HG03457 (cell line): Measurements from ENCODE around the gene HDHD3.
"Not testable (repeated sequence)": the region's sequence is repeated elsewhere in the genome, so short reads cannot be mapped to it uniquely, and the experiment has no call there.

Source experiments
- ATAC-seq: cut with Tn5 transposase; IDR thresholded peaks from one replicate; pipeline ENCODE4 v1.9.1; 2021; ENCODE audit warnings: moderate number of reproducible peaks; ENCODE audit not compliant: unreplicated experiment

Gene HDHD3, protein sequence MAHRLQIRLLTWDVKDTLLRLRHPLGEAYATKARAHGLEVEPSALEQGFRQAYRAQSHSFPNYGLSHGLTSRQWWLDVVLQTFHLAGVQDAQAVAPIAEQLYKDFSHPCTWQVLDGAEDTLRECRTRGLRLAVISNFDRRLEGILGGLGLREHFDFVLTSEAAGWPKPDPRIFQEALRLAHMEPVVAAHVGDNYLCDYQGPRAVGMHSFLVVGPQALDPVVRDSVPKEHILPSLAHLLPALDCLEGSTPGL

DNA sequence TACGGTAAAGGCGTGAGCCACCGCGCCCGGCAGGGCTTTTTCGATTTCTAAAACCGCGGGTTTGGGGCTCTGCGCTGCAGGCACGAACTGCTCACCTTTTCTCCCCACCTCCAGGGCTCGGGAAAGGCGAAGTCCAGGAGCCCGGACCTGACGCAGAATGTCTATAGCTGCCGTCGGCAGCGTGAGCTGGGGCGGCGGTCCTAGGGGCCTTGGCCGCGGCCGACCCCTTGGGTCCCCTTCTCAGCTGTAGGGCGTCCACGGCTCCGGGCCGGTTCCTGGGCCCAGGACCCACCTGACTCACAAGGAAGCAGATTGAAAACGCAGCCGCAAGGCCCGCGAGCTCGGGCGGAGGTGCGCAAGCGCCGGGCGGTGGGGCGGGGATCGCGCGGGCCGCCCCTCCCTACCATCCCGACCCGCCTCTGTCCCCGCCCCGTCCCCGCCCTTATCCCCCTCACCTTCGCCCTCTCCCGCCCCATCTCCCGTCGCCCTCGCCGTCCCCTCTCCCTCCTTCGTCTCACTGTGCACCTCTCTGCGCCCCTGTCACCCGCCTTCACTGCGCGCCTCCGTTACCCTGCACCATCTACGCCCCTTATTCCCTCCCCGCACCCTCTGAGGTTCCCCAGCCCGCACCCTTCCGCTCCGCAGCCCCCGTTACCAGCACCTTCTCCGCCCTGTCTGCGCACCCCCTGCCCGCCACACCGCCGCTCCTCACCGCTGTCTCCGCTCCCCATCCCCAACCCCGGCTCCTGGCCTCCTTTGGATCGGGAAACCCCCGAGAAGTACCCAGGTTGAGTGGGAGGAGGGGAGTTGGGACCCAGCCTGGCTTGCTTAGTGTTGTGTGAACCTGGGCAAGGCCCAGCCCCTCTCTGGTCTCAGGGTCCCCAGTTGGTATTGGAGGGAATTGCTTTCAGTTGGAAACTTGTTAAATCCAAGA lies at the start of gene HDHD3:
HDHD3 (minus strand) TSS at position 353 of the 934 bp plus-strand sequence. CDS start 2,632 bp downstream, outside the sequence.
- peak; percentile 58 for ATAC-seq

DNA sequence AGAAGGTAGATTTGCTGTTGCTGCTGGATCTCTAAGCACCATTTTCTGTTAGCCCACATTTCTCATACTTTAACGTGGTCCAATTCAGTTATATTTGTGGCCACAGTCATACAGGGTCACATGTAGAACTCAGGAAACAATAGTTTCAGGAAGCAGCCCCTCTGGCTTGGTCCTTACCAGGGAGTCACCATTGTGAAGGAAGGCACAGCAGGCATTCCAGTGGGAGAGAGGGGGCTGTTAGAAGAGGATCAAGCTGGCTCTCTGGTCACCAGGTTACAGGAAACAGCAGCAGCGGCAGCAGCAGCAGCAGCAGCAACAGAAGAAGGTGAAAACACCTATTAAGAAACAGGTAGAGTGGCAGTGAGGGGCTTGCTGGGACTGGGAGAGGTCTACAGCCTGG lies 48.3 kb upstream of the HDHD3 start:
- no peak for ATAC-seq

DNA sequence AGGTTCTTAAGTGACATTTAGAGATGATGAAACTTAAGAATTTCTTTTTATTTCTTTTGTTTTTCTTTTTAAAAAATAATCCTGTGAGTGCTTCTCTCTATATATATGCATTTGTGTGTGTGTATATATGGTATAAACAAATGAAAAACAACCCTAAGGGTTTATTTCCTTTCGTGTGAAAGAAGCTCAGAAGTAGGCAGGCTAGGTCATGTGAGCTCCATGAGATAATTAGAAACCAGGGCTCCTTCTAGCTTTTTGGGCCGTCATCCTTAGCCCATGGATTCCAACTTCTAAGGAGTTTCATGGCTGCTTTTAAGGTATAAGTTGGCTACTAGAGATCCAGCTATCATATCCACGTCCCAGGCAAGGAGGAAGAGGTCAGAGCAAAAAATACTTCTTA lies 44.9 kb upstream of the HDHD3 start:
- ATAC-seq: no peak

DNA sequence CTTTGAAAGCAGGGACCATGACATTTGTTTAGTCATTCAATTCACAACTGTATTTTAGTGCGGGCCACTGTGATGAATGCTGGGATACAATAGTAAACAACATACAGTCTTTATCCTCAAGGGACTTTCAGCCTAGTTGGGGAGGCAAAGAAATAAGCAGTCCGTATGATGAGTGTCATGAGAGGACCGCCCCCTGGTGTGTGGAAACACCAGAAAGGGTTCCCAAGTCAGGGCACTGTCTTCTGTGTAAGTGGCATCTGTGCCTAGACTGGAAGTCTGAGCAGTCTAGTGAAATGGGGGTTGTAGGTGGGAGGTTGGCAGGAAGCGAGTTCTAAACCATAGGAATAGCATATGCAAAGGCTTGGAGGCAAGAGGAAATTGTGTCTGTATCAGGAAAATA lies 40.6 kb upstream of the HDHD3 start:
- no peak for ATAC-seq

DNA sequence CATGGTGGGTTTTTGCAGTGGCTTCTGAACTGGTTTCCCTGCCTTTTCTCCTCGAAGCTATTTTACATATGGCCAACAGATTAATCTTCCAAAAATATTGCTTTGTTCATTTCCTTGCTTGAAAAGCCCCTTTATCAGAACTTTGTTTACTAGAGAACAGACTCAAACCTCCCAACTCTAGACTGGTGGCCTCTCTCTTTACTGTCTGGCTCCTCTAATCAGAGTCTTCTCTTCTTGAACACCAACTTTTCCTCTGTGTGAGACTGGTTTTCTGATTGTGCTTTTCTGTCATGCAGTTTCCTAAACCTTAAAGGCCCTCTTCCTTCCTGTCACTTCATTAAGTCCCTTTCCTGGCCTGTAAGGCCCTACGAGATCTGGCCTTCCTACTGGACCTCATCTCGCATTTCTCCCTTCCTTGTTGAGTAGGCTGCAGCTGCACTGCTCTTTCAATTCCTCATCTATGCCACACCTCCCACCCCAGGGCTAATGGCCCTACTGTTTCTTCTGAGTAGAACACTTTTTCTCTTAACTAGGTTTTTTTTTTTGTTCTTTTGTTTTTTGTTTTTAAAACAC lies 39.4 kb upstream of the HDHD3 start:
- ATAC-seq: no peak

DNA sequence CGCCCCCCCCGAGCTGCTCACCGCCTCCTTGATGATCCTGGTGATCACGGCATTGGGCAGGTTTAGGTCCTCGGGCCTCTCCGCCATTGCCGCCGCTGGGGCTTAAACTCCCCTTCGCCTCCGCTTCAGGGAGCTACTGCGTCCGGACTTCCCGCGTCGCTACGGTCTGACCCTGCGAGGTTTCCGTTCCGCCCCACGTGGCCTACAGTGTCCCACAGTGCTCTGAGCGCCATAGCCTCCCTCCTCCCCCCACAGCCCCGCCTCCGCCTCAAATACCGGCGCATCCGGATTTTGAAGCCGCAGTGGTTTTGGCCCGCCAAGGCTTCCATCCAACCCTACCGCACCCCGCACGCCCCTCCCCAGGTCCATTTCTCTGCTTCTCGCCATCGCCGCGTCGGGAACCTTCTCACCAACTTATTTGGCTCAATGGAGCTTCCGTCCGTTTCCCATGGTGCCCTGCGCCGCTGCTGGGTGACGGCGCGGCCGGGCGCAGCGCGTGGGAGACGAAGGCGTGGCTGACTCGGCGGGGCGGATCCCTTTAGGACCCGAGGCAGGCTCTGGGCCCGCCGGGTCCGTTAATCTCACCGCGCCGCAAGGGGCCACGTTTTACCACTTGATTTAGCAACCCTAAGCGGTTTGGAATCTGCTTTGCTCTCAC lies 33.5 kb upstream of the HDHD3 start, which contains the start of the genes C9orf43 and POLE3:
C9orf43 (plus strand) TSS at position 541 of the 658 bp plus-strand sequence. CDS start 2,747 bp downstream, outside the sequence.
POLE3 (minus strand) TSS at position 469 of the 658 bp plus-strand sequence; CDS start at position 87, 382 bp downstream.
- ATAC-seq: peak; percentile 89

DNA sequence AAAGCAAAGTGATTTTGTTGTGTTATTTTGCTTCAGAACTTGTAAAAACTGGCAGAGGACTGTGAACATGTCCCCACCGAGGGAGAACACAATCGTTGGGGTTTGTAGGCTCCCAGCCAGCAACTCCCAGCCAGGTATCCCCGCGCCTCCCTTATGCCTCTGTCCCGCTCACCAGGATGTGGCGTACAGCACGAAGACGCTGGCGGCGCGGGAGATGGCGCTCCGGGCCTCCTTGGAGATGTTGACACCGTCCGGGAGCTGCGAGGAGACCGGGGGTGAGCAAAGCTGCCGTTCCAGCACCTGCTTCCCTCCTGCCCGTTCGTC lies 33.1 kb upstream of the HDHD3 start:
- ATAC-seq: no peak

DNA sequence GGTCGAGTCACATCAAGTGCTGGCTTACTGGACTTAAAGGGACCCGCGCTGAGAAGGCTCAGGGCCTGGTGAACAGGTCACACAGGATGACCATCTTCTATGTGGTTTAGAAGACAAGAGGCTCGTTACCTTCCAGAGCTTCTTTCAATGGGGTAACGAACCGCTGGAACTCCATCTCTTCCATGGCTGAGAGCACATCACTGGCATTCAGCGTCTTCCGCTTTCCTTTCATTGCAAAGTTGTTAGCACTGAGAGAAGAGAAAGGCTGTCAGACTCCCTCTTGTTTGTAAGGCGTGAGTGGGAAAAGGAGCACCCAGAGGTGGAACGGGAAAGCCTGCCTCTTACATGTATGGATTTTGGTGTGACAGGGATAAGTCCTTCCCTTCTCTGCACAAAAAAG lies 32.7 kb upstream of the HDHD3 start:
- ATAC-seq: no peak

DNA sequence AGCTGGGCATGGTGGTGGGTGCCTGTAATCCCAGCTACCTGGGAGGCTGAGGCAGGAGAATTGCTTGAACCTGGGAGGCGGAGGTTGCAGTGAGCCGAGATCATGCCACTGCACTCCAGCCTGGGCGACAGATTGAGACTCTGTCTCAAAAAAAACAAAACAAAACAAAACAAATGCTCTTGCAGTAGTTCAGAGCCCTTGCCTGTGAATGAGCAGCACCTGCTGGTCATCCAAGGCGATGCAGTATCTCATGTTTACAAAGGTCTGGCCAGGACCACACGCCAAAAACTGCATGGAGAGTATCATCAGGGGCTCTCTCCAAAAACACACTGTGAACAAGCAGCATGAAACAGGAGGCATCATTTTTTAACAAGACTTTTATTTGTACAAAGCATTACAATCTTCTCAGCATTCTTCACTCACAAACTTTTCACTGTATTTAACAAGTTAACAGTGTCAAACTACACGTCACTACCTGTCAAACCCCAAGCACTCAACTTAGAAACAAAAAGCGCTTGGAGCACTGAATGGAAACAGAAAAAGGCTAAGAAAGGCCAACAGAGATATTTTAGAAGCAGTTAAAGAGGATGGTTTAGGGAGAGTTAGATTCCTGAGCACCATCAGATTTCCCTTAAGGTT lies 30.2 kb upstream of the HDHD3 start:
- not testable (repeated sequence) for ATAC-seq

DNA sequence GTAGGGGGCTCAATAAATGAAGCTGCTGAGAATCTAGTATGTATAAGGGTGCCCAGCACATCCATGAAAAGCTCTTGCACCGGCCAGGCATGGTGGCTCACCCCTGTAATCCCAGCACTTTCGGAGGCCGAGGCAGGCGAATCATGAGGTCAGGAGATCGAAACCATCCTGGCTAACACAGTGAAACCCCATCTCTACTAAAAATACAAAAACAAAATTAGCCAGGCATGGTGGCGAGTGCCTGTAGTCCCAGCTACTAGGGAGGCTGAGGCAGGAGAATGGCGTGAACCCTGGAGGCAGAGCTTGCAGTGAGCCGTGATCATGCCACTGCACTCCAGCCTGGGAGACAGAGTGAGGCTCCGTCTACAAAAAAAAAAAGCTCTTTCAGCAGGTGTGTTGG lies 29.6 kb upstream of the HDHD3 start:
- not testable (repeated sequence) for ATAC-seq

DNA sequence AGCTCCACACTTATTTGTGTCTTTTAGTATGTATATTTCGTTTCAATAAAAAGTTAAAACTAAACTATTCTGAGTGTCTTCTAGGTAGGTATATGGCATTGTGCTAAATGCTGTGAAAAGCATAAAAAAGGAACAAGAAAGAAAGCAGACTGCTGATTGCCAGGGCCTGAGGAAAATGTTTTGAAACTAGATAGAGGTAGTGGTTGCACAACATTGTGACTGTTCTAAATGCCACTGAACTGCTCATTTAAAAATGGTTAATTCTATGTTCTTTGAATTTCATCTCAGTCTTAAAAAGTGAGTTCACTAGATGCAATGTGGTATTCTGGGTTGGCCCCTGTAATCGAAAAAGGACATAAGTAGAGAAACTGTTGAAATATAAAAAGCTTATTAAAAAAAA lies 26.9 kb upstream of the HDHD3 start:
- ATAC-seq: no peak

DNA sequence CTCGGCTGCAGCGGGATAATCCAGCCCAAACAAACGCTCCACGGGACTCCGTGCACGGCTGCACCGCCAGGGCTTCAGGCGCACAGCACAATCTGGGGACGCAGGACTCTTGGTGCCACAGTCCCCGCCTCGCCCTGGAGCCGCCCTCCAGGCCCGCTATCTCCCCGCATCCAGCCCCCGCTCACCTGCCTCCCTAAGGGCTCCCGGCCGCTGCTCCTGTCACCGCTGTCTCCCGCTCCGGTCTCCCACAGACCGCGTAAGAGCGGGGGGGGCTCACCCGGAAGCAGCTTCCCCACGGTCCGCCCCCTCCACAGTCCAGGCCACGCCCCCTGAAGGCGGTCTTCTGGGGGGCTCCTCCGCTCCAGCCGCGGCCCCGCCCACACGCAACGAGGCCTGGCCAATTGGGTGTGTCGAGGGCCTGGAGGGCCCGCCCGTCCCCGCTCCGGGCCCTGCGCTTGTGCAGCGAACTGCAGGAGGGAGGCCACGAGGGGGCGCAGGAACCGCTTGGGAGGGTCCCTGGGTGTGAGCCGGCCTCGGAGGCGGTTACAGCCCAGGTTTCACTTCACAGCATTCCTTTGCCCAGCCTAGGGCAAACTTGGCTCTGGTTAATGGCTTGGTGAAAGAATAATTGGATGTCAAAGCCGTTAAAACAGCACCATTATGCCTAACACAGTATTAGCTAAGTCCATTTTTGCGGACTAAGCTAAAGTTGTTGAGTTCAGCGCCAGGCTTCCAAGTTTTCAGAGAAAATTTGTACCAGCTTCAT lies 24.4 kb upstream of the HDHD3 start, which contains the start of gene ALAD:
ALAD (minus strand) TSS at position 258 of the 766 bp plus-strand sequence. CDS start 7,725 bp downstream, outside the sequence.
- peak; percentile 96 for ATAC-seq

DNA sequence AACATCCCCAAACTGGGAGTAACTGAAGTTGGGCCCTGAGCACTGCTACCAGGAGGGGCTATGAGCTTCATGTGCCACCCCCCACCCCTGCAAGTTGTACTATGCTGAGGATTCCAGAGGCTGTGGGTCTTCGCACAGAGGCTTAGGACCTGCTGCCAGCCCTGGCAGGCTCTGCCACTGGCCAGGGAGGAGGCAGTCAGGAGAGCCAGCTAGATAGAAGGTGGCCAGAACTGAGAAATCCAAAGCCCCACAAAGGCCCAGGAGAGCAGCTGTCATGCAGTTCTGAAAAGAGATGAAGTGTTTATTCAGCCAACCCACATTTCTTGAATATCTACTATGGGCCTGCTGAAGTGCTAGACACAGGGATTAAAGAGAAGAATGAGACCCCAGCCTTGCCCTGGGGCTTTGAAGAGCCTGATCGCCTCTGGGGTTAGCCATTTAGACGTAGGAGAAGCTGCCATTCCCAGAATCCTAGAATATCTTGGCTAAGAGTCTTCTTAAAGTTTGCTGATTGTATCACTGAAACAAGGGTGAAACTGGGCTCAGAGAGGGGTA lies 22.9 kb upstream of the HDHD3 start:
- no peak for ATAC-seq

DNA sequence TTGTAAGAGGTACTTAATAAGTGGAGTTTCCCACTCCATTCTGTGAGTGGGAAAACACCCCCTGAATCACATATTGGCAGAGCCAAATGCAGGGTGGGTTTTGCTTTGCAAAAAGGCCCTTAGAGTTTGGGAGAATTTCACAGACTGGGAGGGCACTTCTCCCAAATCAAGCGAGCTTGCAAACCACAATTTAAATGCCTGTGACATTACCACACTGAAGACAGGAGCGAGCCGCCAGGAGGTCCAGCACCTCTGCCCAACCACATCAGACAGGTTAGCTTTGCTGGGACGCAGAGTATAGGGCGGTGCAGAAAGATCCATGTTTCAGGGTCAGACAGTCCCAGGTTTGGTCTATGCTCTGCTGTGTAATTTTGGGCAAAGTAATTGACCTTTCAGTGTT lies 22.0 kb upstream of the HDHD3 start:
- no peak for ATAC-seq

DNA sequence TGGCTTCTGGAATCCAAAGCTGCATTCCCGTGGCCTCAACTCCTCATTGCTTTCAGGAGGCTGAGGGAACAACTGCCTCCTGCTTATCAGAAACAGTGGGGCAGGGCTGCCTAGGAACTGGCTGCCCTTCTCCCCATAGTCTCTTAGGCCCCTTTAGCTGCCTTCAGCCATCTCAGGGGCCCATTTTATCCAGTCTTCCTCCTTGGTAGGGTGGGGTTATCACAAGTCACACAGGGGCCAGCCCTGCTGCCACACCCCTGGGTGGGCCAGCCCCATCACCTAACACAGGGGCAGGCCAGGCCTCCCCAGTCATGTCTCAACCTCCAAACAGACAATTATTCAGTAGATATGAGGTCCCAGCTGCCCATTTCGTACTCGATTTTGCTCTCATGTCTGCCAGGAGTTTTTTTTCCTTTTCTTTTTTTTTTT lies 20.4 kb upstream of the HDHD3 start:
- no peak for ATAC-seq

DNA sequence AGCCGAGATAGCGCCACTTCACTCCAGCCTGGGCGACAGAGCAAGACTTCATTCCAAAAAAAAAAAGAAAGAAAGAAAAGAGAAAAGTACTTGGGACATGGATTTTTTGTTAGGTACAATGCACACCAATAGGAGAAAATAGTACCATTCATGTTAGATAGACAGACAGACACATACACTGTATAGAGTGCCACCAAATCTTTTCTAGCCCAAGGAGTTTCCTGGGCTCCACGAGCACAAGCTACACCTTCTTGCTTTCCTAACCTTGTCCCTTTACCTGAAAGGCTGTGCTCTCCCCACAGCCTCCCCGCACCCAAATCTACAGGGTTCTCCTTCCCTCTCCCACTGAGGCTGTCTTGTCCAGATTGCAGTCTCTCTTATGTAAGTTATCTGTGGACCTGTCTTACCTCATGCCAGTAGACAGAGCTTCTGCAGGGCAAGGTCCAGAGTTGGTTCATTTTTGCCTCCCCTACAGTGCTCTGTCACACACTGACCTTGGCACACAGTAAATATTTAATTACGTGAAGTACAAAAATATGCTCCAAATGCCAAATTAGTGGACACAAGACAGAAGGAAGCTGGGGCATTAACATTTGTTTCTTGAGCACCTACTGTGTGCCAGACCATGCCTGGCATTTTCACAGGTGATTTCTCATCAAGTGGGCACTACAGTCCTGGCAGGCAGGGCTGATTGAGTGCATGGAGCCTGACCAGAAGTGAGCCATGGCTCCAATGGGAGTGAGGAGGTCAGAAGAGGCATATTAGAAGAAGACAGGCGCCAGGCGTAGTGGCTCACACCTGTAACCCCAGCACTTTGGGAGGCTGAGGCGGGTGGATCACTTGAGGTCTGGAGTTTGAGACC lies 18.4 kb upstream of the HDHD3 start:
- no peak for ATAC-seq

DNA sequence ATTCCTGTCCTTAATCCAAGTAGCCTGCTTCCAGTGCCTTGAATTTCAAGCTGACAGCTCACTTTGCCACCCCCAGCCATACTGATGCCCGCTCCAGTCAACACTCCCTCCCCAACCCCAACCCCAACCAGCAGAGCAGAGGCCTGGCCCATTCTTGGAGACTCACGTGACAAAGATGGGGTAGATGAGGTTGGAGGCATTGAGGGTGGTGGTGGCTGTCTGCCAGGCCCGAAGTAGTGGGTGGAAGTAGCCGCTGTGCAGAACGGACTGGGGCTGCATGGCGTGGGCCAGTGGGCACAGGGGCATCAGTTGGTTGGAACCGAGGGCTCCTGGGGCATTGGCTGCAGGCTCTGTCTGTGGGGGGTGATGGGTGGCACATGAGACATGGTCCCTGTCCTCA lies 16.5 kb upstream of the HDHD3 start:
- no peak for ATAC-seq

DNA sequence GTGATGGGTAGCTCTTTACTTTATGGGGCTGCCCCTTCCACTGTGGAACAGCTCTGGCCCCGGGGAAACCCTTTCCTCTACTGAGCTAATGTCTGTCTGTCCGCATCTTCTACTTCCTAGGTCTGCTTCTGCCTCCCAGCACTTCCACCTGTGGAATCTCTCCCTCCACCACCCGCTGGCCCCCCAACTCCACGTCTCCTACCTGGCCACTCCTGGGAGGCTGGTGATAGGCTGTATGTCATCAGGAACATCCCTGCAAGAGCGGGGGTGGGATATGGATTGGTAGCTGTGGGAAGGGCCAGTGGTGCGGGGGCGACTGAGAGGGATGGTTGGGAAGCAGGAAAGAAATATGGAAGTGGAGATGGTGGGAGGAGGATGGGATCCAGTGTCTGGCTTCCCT lies 15.1 kb upstream of the HDHD3 start:
- ATAC-seq: no peak
